ENCODE data around the gene MNS1. TPM values are rescaled to one million over a fixed set of nuclear protein-coding genes. Genes with fewer than 3 reads are reported as not detected.

MNS1 gene
- total and polyA plus RNA-seq, 9 of the 15 experiments (the other 6 are each of a cell fraction or from before 2014, with no cell fraction given), result 1.1 to 10.3 (median 2.5) TPM

DNA sequence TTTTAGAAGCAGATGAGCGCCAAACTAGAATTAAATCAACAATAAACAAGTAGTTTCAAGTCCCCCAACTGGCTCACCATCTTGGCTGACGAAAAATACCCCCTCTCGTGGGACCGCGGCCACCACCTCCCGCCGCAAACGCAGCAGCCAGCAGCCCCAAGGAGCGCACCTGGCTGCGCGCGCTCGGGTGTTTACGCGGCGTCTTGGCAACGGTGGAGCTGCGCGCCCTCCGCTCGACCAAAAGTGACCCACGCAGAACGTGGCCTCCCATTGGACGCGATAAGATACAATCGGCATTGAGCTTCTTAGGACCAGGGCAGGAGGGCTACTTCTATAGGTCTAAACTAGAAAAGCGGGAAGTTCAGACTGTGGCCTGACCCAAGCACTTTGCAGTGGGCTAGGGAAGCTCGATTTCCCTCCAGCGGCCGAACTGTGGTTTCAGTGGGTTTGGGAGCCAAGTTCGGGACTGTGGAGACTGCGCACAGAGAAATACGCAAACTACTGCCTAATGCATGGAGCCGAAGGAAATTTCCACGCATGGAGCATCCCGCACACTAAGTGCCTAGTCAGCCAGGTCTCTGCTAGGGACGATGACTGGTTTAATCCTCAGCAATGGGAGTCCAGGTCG is at the start of gene MNS1 (continued):
- TF ChIP-seq, protein P1, sequence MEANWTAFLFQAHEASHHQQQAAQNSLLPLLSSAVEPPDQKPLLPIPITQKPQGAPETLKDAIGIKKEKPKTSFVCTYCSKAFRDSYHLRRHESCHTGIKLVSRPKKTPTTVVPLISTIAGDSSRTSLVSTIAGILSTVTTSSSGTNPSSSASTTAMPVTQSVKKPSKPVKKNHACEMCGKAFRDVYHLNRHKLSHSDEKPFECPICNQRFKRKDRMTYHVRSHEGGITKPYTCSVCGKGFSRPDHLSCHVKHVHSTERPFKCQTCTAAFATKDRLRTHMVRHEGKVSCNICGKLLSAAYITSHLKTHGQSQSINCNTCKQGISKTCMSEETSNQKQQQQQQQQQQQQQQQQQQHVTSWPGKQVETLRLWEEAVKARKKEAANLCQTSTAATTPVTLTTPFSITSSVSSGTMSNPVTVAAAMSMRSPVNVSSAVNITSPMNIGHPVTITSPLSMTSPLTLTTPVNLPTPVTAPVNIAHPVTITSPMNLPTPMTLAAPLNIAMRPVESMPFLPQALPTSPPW (CRISPR knock-in tag; IDR thresholded peaks at IDR 0.05), result peak; percentile 24
- TF ChIP-seq PTRF (tag; IDR thresholded peaks at IDR 0.05) (no peak), CBFA2T3 (IDR thresholded peaks at IDR 0.05) (no peak), HCFC1 (IDR thresholded peaks at IDR 0.05; ENCODE audit: low read depth, low read length) (peak; percentile 68), MYC (IDR thresholded peaks at IDR 0.05; ENCODE audit: low read depth, low read length) (peak; percentile 29; the same call in 1 of the 2 replicates), MYC (CRISPR knock-in tag; IDR thresholded peaks at IDR 0.05; ENCODE audit: borderline replicate concordance, low read depth) (no peak), ZNF212 (CRISPR knock-in tag; IDR thresholded peaks at IDR 0.05) (no peak), HDGF (IDR thresholded peaks at IDR 0.05) (no peak), SMARCE1 (IDR thresholded peaks at IDR 0.05) (no peak), BMI1 (IDR thresholded peaks at IDR 0.05; ENCODE audit: low read length) (peak; percentile 76), NCOA6 (IDR thresholded peaks at IDR 0.05) (no peak), ZNF395 (CRISPR knock-in tag; IDR thresholded peaks at IDR 0.05) (no peak), ZNF174 (CRISPR knock-in tag; IDR thresholded peaks at IDR 0.05) (no peak), NFE2 (IDR thresholded peaks at IDR 0.05; ENCODE audit: low read depth) (peak; percentile 20; the same call in 1 of the 2 replicates)
- TF ChIP-seq, protein P2, sequence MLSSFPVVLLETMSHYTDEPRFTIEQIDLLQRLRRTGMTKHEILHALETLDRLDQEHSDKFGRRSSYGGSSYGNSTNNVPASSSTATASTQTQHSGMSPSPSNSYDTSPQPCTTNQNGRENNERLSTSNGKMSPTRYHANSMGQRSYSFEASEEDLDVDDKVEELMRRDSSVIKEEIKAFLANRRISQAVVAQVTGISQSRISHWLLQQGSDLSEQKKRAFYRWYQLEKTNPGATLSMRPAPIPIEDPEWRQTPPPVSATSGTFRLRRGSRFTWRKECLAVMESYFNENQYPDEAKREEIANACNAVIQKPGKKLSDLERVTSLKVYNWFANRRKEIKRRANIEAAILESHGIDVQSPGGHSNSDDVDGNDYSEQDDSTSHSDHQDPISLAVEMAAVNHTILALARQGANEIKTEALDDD (IDR thresholded peaks at IDR 0.05), result peak; percentile 24; the same call in 1 of the 2 replicates

Data from K562 (cell line).